HG02678 (cell line): ENCODE measurements around the gene TRIM25.
A peak's percentile ranks its signal among the peaks of the same experiment; 100 is the strongest.

Experiments
- ATAC-seq: cut with Tn5 transposase; IDR thresholded peaks from one replicate; pipeline ENCODE4 v1.9.1; 2021; ENCODE audit warnings: mild to moderate bottlenecking, moderate library complexity; ENCODE audit not compliant: unreplicated experiment

TRIM25 gene

DNA sequence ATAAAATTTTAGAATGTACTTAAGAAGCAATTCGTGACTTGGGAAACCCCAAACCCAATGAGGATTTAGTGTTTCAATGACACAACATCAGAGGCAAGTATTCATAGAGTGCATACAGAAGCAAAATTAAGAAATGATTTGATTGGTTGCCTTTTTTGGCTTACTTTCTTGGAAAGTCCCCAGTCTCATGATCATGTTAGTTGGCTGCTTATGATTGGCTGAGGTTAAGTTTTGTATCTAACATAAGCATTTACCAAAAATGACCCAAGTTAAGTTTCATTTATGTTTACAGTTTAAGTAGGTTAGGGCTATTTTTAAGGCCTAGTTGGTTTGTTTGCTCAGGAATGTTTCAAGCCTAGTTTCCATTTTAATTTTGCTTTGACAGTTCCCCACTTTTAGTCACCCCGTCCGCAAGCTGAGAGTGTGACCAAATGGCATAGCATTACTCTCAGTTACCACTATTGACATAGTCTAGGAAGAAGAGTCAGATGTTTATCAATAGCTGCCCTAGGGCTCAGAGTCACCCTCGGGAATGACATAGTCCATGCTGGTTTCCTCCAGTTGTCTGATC, 43.7 kb downstream of the TRIM25 start:
- ATAC-seq: no peak

- ATAC-seq: no peak
These were observed 45.1 kb downstream of the TRIM25 start for GRCh38 chr17:56868716-56869115.

DNA sequence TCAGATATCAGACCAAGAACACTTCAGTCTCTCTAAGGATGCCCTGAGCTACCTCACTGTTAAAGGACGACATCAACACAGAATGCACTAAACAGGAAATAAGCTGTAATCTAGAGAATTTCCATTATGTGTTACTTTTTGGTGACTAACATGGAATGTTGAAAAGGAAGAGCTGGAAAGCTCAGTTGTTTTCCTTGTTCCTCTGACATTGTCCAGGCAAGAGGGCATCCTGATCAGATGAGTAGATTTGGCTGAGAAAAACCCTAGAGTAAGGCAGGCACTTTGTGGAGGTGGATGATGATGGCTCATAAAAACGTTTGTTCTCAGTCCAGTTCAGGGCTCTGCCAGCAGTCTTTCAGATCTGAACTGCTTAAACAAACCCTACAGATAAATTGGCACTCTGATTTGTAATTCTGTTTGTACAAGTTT, 45.9 kb downstream of the TRIM25 start:
- ATAC-seq: no peak

DNA sequence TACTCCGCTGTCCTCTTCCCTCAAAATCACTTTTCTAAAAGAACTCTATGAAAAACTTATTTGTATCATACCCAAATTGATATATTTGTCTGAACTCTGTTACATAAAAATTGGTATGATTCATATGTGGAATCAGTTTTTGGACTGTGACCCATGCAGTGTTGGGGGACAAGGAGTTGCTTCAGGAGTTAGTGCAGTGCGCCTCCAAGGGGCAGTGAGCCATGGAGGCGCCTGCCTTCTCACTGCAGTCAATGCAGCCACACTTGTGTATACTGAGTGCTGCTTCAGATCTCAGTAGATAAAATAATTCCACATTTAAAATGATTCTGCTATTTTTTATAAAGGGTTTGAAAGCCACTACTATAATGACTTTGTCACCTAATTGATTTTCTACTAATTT, 47.4 kb downstream of the TRIM25 start:
- ATAC-seq: no peak

GRCh38 chr17:56866076-56866475, 47.8 kb downstream of the TRIM25 start:
- ATAC-seq: no peak

DNA sequence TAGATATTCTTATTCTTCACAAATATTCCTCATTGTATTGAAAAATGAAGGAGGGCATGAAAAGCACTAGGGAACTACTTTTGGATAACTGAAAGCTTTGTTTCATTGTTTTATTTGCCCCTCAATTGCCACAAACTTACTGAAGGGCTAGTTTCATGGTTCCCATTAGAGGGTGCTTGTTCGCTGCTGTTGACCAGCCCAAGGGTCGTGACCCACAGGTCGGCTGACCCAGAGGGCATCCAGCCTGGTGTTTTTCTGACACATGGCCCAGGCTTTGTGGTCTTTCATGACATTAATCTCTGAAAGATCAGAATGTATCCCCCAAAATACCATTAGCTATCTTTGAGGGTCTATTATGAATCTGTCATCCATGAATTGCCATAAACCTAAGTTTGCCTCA, 49.9 kb downstream of the TRIM25 start:
- no peak for ATAC-seq

DNA sequence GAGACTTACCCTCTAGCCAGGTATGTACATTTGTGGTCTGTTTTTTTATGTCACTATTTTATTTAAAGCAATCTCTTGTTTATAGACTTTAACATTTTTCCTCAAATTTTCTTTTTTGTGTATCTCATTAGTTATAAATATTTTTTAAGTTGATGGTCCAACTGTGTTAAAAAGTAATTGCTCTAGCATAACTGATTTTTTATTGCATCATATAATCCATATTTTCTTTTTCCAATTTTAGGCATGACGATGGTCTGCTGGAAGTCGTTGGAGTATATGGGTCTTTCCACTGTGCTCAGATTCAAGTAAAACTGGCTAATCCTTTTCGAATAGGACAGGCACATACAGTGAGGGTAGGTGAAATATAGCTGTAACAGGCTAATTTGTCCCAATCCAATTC, 52.0 kb downstream of the TRIM25 start:
- no peak for ATAC-seq

DNA sequence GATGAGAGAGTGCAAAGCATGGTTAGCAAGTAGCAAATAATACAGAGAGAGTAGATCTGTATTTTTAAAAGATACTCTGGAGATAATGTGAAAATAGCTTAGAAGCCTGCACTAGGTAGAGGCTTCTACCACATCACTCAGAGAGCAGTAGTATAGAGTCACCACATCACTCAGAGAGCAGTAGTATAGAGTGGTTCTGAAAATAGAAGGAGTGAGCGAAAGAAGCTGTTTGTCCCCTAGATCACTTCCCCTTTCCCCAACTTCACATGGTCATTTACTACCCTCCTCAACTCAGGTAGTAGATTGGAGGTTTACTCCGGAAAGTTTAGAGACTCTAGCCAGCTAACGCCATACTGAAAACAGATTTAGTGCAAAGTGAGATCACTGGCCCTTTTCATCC, 62.8 kb downstream of the TRIM25 start:
- ATAC-seq: no peak

DNA sequence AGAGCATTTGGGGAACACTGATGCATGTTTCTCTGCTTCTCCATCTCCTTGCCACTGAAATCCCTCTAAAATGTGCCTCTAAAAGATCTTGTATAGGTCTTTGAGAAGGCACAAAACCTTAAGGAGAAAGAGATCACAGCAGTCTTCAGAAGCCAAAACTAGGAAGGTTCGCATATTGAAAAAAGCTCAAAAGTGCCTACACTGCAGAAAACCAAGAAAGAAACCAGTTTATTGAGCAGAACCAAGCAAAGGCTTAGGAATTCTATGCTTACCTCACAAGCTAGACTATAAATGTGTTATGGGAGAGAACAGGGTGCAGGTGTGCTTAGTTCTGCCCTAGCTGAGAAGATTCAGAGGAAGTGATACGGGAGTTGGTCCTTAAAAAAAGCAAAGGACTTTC, 63.3 kb downstream of the TRIM25 start:
- no peak for ATAC-seq

DNA sequence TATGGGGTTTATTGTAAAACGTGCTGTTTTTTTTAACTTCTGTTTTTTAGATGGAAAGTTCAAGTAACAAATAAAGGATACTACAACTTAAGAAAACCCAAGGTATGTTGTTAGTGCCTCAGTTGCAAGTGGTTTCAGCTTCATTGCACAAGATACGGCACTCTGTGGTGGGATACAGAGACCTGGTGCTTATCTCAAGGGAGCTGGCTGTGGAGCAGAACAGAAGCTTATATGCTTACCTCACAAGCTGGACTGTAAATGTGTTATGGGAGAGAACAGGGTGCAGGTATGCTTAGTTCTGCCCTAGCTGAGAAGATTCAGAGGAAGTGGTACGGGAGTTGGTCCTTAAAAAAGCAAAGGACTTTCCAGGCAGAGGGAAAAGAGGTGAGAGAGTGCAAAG, 64.7 kb downstream of the TRIM25 start:
- ATAC-seq: no peak

GRCh38 chr17:56847106-56847505, 66.7 kb downstream of the TRIM25 start:
- no peak for ATAC-seq

DNA sequence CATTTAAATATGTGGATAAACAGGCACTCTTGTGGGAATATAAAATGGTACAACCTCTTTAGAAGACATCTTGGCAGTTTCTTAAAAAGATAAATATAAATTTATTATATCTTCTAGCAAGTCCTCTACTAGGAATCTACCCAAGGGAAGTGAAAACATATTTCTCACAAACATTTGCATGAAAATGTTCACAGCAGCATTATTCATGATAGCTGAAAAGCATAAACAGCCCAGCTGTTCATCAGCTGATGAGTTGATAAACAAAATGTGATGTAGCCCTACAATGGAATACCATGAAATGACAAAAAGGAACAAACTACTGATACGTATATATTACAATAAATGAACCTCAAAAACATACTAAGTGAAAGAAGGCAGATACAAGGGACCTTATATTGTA, 67.9 kb downstream of the TRIM25 start:
- ATAC-seq: peak; percentile 53

DNA sequence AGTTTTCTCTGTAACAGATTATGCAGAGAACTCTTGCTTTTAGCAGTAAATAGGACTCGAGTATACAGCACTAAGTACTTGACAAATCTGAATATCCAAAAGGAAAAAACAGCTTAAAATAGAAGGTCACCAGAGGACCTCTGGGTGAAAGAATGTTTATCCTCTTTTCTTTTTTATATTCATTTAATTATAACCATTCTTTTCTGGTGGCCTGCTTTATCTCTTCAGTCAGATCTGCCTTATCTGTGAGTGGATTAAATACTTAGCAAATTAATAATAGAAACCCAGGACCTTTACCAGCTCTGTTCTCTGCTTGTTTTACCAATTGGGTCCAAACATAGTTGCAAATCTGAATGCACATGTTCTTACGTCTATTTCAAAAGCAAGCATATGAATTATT, 71.3 kb downstream of the TRIM25 start:
- no peak for ATAC-seq

DNA sequence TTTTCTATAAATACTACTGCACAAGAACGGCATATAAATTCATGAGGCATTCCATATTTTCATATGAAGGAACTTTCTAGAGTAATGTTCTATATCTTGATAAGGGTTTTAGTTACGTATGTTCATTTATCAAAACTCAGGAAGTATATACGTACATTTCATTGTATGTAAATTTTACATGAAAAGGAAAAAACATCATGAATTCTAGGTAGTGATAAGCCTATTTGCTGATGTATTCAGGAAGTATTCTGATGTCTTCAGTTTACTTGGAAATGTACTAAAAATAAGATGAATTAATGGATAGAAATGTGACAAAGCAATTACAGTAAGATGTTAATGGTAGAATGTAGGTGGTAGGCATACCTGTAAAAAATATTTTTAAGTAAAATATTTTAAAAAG, 75.2 kb downstream of the TRIM25 start:
- no peak for ATAC-seq
